Stimulated activated CD4-positive, alpha-beta T cell treated with anti-CD3 and anti-CD28 coated beads, Interleukin-1b, Interleukin-23, amount 100 ng/mL, for 1 hour (primary cell): ENCODE data around the gene ARID5B.

Experiments used
- DNase-seq, 2 donors: peaks; one replicate each; pipeline ENCODE4 v3.0.0-alpha.2; 2020; ENCODE audit warnings: low read depth in 2 of 2

Gene ARID5B

GRCh38 chr10:62072901-62073300 is 171.4 kb downstream of the ARID5B start:
- no peak for DNase-seq

GRCh38 chr10:62073429-62073828 is 171.9 kb downstream of the ARID5B start:
- no peak for DNase-seq

DNA sequence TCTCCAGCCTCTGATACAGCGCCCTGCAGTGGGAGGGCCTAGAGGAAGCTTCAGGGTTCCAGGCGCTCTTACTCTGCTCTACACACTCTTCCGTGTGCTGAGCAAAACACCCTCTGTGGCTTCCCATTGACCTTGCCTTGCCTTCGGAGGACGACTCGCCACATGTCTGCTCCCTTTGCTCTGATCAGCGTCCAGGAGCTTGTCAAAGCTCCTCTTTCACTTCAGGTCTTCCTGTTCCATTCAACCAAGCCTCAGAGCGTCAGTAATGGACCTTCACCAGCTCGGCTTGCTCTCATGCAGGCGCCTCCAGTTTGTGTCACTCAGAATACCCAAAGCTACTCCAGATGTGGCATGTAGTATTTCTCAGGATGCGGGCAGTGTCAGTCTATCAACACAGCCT is 173.9 kb downstream of the ARID5B start:
- no peak for DNase-seq

- DNase-seq = no peak
Observed at GRCh38 chr10:62075912-62076311, 174.4 kb downstream of the ARID5B start.

- DNase-seq = no peak
Observed at GRCh38 chr10:62076891-62077290, 175.4 kb downstream of the ARID5B start.

DNA sequence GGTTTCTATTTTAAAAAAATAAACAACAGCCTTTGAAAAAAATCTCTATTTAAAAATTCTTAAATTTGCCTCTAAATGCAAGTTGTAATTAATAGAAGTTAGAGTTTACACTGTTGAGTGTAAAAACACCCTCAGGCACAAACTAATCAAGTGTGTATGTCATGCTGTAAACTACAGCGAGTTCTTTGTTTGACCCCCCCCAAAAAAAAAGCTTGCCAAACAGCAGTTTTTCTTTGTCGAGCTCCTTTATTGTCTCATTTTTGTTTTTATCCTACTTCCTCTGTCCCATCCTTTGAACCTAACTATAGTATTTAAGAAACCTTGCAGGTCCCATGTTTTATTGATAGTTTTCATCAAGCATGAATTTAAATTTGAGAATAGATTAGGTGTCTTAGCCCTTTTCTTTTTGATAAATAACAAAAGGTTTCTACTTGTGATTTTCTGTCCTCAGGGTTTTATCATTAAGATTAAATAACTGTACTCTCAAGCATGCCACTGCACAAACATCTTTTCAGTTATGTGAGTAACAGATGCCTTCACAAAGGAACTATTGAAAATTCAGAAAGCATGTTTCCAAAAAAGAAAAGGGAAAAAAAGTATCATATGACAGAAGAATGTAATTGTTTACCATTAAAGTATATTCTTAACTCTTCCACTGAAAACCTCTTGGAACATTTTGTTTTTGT is 176.0 kb downstream of the ARID5B start:
- no peak for DNase-seq

GRCh38 chr10:62079885-62080559 is 178.5 kb downstream of the ARID5B start:
- no peak for DNase-seq

- DNase-seq = no peak
Observed at GRCh38 chr10:62080905-62081304, 179.4 kb downstream of the ARID5B start.

DNA sequence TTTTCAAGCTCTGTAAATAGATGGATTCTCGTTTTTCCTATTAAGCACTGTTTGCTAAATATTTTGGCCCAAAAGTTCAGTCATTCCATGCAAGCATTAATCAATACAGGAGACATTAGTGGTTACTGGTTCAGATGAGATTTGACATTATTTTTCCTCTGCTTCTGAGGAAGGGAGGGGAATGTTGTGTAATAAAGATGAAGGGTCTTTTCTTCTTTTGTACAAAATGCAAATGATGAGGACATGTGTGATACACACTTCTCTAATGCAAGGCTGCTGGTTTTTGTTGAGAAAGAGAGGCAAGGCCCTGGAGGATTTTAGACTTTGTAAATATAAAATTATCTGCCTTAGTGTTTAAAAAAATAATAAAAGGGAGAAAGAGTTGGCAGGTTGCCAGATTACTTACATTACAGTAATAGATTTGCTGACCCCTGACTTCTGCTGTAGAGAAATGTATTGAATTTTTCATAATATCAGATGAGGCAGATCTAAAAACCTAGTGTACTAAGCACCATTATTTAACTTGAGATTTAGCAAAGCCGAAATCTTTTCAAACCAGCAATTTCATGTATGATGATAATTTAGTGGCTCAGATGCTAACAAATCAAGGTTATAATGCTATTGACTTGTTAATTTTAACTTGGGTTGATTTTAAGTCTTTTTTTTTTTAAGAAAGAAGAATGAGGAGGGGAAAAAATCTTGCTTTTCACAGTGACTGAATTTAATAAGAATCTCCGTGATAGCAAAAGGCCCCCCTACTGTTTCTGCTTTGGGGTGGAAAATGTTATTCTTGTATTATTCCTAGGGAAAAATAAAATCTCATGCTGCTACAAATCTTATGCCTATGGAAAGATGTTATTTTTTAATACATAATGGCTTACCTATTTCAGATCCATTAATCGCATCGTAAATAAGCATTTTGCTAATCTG is 180.1 kb downstream of the ARID5B start:
- no peak for DNase-seq

- DNase-seq = no peak
Observed at GRCh38 chr10:62082271-62082656, 180.8 kb downstream of the ARID5B start.

GRCh38 chr10:62082729-62083411 is 181.4 kb downstream of the ARID5B start:
- no peak for DNase-seq

DNA sequence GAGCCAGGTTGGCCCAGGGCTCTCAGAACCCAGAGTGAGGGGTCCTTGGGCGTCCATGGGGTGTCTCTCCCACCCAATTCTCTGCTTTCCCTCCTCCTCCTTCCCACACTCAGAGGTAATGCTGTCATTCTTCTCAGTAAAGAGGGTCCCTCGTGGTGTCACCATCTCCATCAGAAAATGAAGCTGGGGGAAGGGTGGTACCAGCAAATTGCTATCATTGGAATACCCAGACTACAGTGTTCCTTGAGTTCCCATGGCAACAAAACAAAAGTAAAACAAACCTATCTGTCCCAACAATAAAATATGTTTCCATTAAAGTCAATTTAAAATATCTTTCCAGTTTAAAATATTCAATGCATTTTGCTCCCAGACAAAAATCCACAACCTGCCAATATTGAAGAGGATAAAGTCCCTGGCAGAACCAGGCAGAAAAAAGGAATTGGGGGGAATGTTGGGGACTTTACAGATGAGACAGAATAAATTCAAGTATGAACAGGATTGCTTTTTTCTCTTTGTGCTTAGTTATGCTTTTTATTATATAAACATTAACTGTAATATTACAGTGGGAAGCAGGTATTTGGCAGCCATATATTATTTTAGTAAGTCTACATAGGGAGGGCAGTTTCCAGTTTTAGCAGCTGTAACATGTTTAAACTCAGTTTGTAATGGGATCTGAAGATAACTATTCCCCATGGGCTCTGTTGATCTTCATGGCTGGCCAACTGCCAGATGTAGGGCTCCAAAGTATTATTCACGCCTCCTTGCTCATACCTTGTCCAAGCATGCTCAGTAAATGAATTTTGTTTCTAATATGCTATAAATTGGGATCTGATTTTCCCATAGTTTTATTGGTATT is 182.1 kb downstream of the ARID5B start:
- DNase-seq = no peak

GRCh38 chr10:62084451-62084850 is 183.0 kb downstream of the ARID5B start:
- no peak for DNase-seq

- DNase-seq = no peak
Observed at GRCh38 chr10:62085404-62085803, 183.9 kb downstream of the ARID5B start.

- DNase-seq = no peak
Observed at GRCh38 chr10:62085821-62086220, 184.3 kb downstream of the ARID5B start.

GRCh38 chr10:62087329-62087728 is 185.8 kb downstream of the ARID5B start:
- DNase-seq = no peak

DNA sequence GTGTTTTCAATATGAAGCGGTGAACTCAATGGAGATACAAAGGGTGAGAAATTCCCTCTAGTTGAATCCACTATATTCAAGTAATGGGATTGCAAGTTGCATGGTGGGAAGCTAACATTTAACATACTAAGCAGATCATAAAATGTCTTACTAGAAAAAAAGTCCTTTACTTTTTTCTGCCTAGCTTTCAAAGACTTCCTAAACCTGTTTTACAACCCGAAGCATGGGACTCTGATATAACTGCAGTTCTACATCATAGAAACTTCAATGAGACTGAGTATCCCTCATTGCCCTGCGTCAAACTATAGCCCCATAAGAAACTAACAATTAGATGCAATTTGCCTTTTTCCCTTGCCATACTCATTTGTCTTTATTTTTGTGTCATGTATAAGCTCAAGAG is 187.3 kb downstream of the ARID5B start:
- DNase-seq = no peak

DNA sequence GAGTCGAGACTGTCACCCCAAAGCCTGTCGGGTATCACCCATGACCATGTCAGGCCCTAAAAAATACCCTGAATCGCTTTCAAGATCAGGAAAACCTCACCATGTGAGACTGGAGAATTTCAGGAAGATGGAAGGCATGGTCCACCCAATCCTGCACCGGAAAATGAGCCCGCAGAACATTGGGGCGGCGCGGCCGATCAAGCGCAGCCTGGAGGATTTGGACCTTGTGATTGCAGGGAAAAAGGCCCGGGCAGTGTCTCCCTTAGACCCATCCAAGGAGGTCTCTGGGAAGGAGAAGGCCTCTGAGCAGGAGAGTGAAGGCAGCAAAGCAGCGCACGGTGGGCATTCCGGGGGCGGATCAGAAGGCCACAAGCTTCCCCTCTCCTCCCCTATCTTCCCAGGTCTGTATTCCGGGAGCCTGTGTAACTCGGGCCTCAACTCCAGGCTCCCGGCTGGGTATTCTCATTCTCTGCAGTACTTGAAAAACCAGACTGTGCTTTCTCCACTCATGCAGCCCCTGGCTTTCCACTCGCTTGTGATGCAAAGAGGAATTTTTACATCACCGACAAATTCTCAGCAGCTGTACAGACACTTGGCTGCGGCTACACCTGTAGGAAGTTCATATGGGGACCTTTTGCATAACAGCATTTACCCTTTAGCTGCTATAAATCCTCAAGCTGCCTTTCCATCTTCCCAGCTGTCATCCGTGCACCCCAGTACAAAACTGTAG is 191.0 kb downstream of the ARID5B start:
- DNase-seq = no peak

DNA sequence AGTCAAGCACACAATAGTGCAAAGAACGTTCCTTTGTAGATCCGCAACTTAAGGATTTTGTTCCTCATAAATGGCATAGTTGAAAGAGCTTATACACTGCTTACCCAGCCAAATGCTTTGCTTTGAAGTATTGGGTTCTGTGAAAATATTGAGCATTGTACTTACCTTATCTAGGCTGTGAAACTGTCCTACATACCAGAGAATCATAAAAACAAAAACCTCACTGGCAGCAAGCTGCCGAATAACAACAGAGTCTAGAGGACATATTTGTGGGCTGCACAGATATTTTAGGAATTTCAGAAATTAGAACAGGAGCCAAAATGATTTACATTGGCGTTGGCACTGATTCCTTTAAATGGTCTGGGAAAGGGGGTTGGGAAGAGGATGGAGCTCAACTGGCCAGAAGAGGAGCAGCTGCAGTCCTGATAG is 192.4 kb downstream of the ARID5B start:
- DNase-seq = no peak
